ENCODE data around the gene HOOK2.

The HOOK2 gene

DNA sequence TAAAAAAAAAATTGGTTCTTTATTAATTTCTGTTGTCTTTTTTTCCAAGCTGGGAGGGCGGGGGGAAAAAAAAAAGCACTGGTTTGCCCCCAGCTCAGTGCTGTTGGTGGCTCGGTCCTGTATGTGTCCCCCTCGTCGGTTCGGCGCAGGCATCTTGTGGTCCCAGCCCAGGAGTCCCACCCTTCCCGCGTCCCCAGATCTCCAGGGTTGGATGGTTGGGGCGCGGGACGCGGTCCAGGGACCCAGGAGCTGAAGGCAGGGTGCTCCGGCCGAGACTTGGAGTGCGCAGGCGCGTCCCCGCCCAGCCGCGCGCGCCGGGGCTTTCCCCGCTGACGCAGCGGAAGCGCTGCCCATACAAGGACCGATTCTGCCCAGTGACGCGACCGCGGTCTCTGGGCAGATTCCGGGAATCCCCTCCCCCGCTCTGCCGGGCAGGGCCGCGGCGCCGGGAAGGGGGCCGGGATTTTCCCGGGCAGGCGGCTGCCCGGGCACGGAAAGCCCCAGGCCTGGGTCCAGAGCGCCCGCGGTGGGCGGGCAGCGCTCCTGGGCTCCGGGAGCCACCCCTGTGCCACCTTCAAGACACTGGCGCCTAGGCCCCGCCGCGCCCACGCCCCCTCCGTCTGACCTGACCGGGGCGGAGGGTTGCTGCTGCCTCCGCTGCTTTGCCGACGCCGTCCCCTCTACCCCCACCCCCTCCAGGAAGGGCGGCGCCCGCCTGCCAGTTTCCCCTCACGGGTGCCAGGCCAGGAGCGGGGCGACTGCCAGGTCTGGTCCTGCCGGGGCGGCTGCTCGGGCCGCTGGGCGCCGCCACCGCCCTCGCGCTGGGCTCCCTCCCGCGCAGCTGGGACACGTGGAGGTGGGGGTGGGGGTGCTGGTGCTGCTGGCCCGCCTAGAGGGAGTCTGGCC, 18.2 kb upstream of the HOOK2 start:
- DNase-seq: peak; percentile 84

- DNase-seq: no peak
Observed at GRCh38 chr19:12792853-12793289, 17.5 kb upstream of the HOOK2 start.

DNA sequence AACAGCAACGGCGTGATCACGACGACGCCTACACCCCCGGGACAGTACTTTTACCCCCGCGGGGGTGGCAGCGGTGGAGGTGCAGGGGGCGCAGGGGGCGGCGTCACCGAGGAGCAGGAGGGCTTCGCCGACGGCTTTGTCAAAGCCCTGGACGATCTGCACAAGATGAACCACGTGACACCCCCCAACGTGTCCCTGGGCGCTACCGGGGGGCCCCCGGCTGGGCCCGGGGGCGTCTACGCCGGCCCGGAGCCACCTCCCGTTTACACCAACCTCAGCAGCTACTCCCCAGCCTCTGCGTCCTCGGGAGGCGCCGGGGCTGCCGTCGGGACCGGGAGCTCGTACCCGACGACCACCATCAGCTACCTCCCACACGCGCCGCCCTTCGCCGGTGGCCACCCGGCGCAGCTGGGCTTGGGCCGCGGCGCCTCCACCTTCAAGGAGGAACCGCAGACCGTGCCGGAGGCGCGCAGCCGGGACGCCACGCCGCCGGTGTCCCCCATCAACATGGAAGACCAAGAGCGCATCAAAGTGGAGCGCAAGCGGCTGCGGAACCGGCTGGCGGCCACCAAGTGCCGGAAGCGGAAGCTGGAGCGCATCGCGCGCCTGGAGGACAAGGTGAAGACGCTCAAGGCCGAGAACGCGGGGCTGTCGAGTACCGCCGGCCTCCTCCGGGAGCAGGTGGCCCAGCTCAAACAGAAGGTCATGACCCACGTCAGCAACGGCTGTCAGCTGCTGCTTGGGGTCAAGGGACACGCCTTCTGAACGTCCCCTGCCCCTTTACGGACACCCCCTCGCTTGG, 16.9 kb upstream of the HOOK2 start:
- peak; percentile 76 for DNase-seq

DNA sequence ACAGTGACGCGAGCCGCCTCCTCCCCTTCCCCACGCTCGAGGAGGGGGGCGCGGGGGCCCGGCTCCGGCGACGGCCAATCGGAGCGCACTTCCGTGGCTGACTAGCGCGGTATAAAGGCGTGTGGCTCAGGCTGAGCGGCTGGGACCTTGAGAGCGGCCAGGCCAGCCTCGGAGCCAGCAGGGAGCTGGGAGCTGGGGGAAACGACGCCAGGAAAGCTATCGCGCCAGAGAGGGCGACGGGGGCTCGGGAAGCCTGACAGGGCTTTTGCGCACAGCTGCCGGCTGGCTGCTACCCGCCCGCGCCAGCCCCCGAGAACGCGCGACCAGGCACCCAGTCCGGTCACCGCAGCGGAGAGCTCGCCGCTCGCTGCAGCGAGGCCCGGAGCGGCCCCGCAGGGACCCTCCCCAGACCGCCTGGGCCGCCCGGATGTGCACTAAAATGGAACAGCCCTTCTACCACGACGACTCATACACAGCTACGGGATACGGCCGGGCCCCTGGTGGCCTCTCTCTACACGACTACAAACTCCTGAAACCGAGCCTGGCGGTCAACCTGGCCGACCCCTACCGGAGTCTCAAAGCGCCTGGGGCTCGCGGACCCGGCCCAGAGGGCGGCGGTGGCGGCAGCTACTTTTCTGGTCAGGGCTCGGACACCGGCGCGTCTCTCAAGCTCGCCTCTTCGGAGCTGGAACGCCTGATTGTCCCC, 16.1 kb upstream of the HOOK2 start, which contains the start of gene JUNB:
Gene JUNB, plus strand, starts transcription at position 142 of the 706 bp plus-strand sequence. Its CDS starts 286 bp downstream, at position 428.
- peak; percentile 91 for DNase-seq

- DNase-seq: no peak
Observed at GRCh38 chr19:12790628-12791344, 15.4 kb upstream of the HOOK2 start.

DNA sequence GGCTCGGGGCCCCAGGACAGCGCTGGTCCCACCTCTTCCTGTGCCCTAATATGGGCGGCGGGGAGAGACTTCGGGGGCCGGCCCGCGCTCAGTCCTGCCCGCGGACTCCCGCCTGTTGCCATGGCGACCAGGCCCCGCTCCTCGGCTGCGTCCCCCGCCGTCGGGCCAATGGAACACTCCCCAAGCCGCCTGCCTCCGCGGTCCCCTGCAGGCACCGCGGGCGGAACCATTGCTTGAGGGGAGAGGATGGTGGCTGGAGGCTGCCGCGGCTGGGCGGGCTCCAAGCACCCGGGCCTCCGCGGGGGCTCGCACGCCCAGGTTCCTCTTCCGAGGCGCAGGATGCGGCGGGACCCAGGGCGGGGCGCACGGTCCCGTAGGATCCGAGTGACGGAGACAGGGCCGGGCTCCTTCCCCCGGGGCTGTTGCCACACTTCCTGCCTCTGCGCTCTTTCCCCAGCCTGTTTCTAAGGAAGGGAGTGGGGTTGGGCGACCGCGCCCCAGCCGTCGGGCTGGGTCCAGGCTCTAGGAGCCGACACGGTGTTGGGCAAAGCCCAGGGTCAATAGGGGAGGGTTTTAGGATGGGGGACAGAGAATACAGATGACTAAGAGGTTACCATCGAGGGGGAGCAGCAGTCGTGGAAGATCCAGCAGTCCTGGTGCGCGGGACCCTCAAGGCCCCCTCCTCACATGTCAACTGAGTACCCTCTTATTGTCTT, 14.7 kb upstream of the HOOK2 start:
- peak; percentile 94 for DNase-seq

- DNase-seq: no peak
Observed at GRCh38 chr19:12789098-12789903, 13.9 kb upstream of the HOOK2 start.

DNA sequence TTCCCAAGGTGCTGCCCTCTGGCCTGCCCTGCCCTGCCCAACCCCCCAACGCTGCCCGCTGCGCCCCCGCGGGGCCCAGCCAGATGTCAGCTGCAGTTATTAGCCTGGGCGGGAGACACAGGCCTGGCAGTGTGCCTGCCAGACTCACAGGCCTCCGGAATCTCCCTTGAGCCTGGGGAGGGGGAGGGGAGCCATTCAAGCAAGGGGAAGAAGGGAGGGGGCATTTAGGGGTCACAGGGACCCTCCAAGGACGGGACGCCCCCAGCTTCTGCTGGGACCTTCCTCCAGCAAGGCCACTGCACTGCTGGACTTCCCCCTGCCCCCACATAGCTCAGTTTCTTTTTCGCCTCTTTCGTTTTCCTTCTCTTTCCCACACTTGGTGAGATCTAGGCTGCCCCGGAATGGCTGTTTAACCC, 13.3 kb upstream of the HOOK2 start:
- peak; percentile 64 for DNase-seq

DNA sequence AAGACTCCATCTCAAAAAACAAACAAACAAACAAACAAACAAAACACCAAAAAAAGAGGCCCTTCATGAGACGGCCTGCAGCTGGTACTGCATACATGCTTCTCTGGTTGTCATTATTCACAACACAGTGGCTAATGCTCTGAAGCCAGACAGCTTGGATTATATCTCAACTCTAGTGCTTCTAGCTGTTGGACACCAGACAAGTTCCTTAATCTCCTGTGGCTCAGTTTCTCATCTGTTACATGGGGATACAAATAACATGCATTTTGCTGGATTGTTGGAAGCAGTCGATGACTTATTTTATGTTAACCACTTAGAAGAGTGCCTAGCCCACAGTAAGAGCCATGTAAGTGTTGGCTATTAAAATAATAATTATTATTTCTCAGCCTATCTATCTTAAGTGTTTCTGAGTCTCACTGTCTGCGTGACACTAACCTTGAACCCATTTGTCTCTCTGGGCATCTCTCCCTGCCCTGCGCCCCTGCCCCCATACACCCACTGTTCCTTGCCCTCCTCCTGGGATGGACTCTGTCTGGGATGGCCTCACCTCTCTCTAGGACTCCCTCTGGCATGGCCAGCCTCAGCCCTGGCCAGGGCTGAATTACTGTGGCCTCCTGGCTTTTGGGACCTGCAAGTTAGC, 12.8 kb upstream of the HOOK2 start:
- DNase-seq: no peak

DNA sequence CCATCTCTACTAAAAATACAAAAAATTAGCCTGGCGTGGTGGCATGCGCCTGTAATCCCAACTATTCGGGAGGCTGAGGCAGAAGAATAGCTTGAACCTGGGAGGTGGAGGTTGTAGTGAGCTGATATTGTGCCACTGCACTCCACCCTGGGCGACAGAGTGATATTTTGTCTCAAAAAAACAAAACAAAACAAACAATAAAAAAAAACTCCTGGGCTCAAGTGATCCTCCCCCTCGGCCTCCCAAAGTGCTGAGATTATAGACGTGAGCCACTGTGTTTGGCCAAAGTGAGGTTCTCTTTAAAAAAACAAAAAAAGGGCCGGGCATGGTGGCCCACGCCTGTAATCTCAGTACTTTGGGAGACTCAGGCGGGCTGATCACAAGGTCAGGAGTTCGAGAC, 12.1 kb upstream of the HOOK2 start:
- no peak for DNase-seq

- no peak for DNase-seq
Observed at GRCh38 chr19:12786952-12787351, 11.6 kb upstream of the HOOK2 start.

DNA sequence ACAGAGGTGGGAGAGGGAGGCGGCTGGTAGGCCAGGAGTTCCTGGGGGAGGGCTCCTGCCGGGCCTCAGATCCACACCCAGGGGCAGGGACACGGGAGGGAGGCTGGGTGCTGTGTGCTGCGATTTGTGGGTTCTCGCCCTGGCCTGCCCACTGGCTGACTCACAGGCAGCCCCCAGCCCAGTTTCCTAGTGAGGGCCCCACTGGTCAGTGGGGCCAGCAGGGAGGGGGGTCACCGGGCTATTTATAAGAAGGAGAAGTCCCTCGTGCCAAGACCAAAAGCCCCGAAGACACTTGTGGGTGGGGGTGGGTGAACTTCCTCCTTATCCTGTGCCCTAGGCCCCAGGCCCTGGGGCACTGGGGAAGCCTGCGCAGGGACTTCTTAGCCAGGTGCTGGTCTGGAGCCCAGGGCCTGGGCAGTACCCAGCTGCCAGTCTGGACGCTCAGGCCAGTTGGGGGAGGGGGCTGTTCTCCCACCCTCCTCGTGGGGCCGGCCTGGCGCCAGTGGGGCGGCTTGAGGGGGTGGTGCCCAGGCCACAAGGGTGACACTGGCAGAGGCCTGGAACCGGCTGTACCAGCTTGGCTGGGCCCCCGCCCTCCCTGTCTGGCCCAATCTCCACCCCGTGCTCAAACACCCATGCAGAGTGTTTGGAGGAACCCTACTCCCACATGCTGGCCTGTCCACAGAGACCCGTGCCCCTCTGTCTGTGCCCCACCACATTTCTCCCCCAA, 11.0 kb upstream of the HOOK2 start:
- DNase-seq: no peak

DNA sequence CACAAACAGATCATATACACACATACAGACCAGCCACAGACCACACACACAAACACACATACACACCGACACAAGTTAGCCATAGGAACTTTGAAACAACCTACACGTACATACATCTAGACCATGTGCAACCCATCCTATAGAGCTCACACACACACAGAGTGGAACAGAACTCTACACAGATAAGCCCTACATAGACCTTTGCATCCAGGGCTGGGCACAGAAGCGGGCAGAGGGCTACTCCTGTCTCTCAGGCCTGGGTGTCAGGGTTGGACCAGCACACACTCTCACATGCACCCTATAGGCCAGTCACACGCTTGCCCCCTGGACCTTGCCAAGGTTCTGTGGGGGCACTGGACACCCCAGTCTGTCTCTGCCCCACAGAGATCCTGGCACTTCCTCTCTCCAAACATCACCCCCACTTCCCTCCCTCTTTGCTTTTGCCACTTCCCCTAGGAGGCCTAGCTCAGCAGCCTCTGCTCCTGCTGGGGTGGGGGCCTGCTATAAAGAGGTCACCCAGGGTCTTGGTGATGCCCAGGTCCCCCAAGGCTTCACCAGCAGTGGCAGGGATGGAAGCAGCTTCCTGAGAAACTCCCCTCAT, 10.2 kb upstream of the HOOK2 start:
- no peak for DNase-seq

GRCh38 chr19:12784871-12785430, 9.6 kb upstream of the HOOK2 start:
- no peak for DNase-seq

- DNase-seq: no peak
Observed at GRCh38 chr19:12784394-12784870, 9.1 kb upstream of the HOOK2 start.

- DNase-seq: no peak
Observed at GRCh38 chr19:12783849-12784393, 8.6 kb upstream of the HOOK2 start.

- DNase-seq: no peak
Observed at GRCh38 chr19:12783291-12783848, 8.0 kb upstream of the HOOK2 start.

Data from DMS79 (cell line).